GM19025 (cell line): ENCODE data around the gene ADAMTSL1.

Experiments used
- ATAC-seq: cut with Tn5 transposase; IDR thresholded peaks from one replicate; pipeline ENCODE4 v1.9.1; 2021; ENCODE audit warnings: mild to moderate bottlenecking, low read depth, moderate library complexity; ENCODE audit not compliant: unreplicated experiment

ADAMTSL1 gene

DNA sequence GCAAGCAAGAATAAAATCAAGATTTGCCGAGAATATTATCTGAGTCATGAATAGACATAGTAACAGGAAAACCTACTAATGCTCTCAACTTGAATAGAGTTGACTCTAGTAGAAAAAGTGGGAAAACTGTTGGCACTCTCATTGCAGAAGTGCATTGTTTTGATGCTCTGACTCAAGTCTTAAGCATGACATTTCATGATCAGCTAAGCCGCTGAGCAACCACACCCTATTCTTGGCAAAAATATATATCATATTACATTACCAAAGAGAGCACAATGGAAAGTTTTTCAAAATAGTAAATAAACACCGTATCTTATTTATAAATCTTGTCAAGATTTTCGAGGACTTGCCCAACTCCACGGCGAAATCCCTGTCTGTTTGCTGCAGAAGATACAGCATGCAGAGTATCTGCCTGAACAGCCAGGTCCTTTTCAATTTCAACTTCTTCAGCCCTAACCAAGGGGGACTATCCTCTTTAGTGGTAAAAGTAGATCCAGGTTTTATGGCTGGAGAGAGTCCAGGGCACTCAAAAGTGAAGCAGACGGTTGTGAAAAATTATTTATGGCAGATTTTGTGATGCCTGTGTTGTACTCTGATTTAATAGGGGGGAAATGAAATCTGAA, 13.9 kb upstream of the ADAMTSL1 start:
- no peak for ATAC-seq

GRCh38 chr9:18461496-18461895, 12.5 kb upstream of the ADAMTSL1 start:
- no peak for ATAC-seq

GRCh38 chr9:18463991-18464390, 10.0 kb upstream of the ADAMTSL1 start:
- ATAC-seq, result no peak

- no peak for ATAC-seq
Observed at GRCh38 chr9:18466101-18466500, 7.9 kb upstream of the ADAMTSL1 start.

DNA sequence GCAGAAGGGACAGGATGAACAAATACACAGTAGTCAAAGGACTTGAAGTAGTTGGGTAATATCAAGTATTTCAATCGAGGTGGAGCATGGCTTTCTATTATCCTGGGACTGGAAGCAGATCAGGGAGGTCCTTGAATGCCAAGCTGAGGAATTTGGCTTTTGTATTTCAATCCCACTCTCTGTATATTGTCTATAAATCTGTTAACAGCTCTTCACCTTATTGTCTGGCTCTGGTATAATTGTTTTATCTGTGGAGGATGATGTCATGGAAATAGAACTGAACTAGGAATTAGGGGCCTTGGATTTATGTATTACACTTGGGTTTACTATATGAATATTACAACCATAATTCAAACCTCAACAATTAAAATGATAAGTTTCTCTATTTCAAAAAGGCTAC, 6.3 kb upstream of the ADAMTSL1 start:
- no peak for ATAC-seq

- no peak for ATAC-seq
Observed at GRCh38 chr9:18472435-18472834, 1.5 kb upstream of the ADAMTSL1 start.

GRCh38 chr9:18472841-18473251, 1.1 kb upstream of the ADAMTSL1 start:
- ATAC-seq, result no peak

GRCh38 chr9:18474783-18475182, 830 bp downstream of the ADAMTSL1 start:
- ATAC-seq, result no peak

GRCh38 chr9:18477121-18477660, 3.2 kb downstream of the ADAMTSL1 start:
- ATAC-seq, result no peak

- ATAC-seq, result no peak
Observed at GRCh38 chr9:18477719-18478118, 3.8 kb downstream of the ADAMTSL1 start.

DNA sequence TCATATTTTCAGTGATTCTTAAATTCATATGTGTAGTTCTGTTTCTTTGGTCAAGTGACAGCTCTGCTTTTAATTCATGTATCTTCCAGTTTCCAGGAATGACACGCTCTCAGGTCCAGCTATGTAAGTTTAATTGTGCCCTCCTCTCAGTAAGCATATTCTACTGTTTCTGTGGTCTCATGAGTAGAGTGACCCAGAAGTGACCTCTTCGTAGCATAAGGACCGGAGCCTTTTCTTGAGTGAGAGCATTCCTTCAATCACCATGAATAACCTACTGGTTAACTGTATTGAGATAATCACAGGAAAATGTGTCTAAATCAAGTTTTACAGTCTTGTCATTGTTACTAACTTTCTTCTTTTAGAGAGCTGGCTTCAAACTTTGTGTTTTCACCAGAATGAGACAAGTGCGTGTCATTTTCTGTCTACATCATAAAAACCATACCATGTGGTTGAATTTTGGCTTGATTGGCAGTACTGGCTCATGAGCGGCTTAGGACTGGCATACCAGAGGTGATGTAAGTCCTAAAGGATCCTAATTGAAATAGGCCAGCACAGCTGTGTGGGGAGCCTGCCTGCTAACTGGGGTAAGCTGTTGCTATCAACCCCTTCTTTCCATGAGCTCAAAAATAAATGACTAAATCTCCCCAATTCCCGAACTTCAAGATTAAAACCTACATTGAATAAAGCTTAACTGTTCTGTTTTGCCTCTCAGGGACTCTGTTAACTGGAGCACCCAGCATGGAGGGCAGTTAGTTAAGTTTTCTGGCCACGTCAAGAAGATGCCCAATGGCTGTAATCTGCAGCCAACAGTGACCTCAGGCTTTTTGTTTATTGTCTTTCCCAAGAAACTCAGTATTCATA, 4.8 kb downstream of the ADAMTSL1 start:
- no peak for ATAC-seq

- ATAC-seq, result no peak
Observed at GRCh38 chr9:18479405-18479804, 5.5 kb downstream of the ADAMTSL1 start.

DNA sequence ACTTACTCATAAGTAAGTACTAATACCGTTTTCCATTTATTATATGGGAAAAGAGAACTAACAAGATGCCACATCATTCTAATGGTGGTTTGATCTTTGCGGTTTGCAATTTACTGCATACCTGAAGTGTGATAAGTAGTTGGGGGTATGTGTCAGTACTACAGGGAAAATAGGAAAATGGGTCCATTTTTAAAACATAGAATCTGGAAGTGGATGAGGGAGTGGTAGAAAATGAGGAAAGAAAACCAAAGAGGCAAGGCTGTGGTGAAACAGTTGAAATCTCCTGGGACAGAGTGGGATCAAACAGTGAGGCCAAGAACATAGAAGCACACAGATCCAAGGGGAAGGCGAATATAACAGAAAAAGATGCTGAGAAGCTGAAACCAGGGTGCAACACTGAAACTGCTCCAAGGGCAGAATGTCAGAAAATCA, 6.7 kb downstream of the ADAMTSL1 start:
- no peak for ATAC-seq

GRCh38 chr9:18482371-18482770, 8.4 kb downstream of the ADAMTSL1 start:
- ATAC-seq, result no peak

GRCh38 chr9:18485714-18486113, 11.8 kb downstream of the ADAMTSL1 start:
- no peak for ATAC-seq

- ATAC-seq, result no peak
Observed at GRCh38 chr9:18487611-18488010, 13.7 kb downstream of the ADAMTSL1 start.

GRCh38 chr9:18488886-18489285, 14.9 kb downstream of the ADAMTSL1 start:
- no peak for ATAC-seq

- no peak for ATAC-seq
Observed at GRCh38 chr9:18489861-18490260, 15.9 kb downstream of the ADAMTSL1 start.

- no peak for ATAC-seq
Observed at GRCh38 chr9:18490641-18491370, 16.9 kb downstream of the ADAMTSL1 start.

GRCh38 chr9:18492612-18493011, 18.7 kb downstream of the ADAMTSL1 start:
- no peak for ATAC-seq

DNA sequence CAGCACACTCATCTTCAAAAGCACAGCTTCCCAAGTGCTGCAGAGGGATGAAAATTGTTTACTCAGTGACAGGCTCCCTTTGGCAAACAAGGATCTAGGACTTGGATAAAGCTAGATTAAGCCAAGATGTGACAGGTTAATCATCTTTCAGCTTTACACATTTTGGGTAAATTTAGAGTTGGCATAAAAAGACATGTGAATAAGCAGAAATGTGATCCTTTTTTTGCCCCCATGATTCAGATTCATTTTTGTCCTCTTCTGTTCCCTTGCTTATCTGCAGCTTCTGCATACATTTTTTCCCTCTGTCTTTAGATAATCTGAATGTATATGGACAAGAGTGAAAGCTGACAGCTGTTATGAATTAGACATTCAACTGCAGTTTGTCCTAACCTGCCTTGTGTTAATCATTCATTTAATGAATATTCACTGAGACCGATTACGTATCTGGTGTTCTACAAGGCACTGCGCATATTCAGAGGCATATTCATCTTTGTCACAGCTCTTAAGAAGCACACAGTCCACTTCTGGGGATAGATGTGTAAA, 19.6 kb downstream of the ADAMTSL1 start:
- ATAC-seq, result no peak
